Hepatocyte (in vitro differentiated cells): ENCODE measurements around the gene CDC42EP5.

Source experiments
- EZH2 ChIP-seq: fragments of 200-600 bp; sonication (generic); IDR thresholded peaks from 2 replicates; pipeline ENCODE4 v1.6.1; 2016; ENCODE audit warnings: antibody characterized with exemption, mild to moderate bottlenecking, borderline replicate concordance
- EZH2phosphoT487 ChIP-seq: fragments of 200-600 bp; sonication (generic); IDR thresholded peaks from one replicate; pipeline ENCODE4 v1.6.1; 2018; ENCODE audit warnings: antibody characterized with exemption, mild to moderate bottlenecking, low read depth, moderate library complexity; ENCODE audit not compliant: unreplicated experiment, severe bottlenecking
- TF ChIP-seq, protein P1 (sequence below): fragments of 200-600 bp; sonication (generic); IDR thresholded peaks from 2 replicates; pipeline ENCODE4 v1.5.1; 2016; ENCODE audit warnings: antibody characterized with exemption, mild to moderate bottlenecking; ENCODE audit not compliant: poor library complexity

DNA sequence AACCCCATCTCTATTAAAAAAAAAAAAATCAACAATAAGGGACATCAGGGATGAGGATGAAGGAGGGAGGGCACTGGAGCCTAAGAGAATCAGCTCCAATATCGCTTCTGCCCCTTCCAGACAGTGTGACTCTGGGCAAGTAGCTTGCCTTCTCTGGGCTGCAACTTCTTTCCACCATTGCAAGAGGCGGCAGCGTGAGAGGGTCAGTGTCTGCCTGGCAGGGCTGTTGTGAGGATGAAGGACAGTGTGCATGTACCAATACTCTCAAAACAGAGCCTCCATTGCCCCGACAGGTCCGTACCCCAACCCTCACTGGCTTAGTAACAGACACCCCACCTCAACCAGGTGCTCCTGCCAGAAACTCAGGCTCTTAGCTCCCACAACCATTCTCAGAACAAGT lies 39.4 kb downstream of the CDC42EP5 start:
- TF ChIP-seq, protein P1, sequence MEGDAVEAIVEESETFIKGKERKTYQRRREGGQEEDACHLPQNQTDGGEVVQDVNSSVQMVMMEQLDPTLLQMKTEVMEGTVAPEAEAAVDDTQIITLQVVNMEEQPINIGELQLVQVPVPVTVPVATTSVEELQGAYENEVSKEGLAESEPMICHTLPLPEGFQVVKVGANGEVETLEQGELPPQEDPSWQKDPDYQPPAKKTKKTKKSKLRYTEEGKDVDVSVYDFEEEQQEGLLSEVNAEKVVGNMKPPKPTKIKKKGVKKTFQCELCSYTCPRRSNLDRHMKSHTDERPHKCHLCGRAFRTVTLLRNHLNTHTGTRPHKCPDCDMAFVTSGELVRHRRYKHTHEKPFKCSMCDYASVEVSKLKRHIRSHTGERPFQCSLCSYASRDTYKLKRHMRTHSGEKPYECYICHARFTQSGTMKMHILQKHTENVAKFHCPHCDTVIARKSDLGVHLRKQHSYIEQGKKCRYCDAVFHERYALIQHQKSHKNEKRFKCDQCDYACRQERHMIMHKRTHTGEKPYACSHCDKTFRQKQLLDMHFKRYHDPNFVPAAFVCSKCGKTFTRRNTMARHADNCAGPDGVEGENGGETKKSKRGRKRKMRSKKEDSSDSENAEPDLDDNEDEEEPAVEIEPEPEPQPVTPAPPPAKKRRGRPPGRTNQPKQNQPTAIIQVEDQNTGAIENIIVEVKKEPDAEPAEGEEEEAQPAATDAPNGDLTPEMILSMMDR, result no peak
- TF ChIP-seq EZH2phosphoT487 (no peak), EZH2 (no peak)
